IPS DF 4.7 (cell line): ENCODE results near the gene SMARCC2.
"Not testable (repeated sequence)": the region's sequence is repeated elsewhere in the genome, so short reads cannot be mapped to it uniquely, and the experiment has no call there.

ENCODE experiments used
- DNase-seq: peaks from one replicate; pipeline ENCODE4 v3.0.0-alpha.2; 2013; ENCODE audit warnings: low spot score; ENCODE audit errors: extremely low read depth

Gene SMARCC2

GRCh38 chr12:56165369-56165768, 23.9 kb downstream of the SMARCC2 start:
- DNase-seq, result no peak

- DNase-seq, result no peak
Observed at GRCh38 chr12:56164345-56164729, 24.9 kb downstream of the SMARCC2 start.

- DNase-seq, result no peak
Observed at GRCh38 chr12:56163533-56164344, 25.5 kb downstream of the SMARCC2 start.

GRCh38 chr12:56162468-56163290, 26.6 kb downstream of the SMARCC2 start:
- no peak for DNase-seq

GRCh38 chr12:56161690-56162351, 27.5 kb downstream of the SMARCC2 start:
- no peak for DNase-seq

GRCh38 chr12:56160894-56161689, 28.2 kb downstream of the SMARCC2 start:
- DNase-seq, result no peak

GRCh38 chr12:56160193-56160763, 29.0 kb downstream of the SMARCC2 start:
- DNase-seq, result no peak

GRCh38 chr12:56159482-56160192, 29.6 kb downstream of the SMARCC2 start:
- no peak for DNase-seq

GRCh38 chr12:56158926-56159461, 30.3 kb downstream of the SMARCC2 start:
- DNase-seq, result no peak

GRCh38 chr12:56158029-56158925, 31.0 kb downstream of the SMARCC2 start, which contains the start of gene MYL6:
TSS of gene MYL6 (plus strand) at chr12:56158359. CDS start at chr12:56158402, 43 bp downstream.
- peak; percentile 100 for DNase-seq

- no peak for DNase-seq
Observed at GRCh38 chr12:56157201-56158028, 31.9 kb downstream of the SMARCC2 start.

- not testable (repeated sequence) for DNase-seq
Observed at GRCh38 chr12:56156464-56157200, 32.7 kb downstream of the SMARCC2 start.

- DNase-seq, result no peak
Observed at GRCh38 chr12:56155256-56155845, 33.9 kb downstream of the SMARCC2 start.

GRCh38 chr12:56154818-56155217, 34.5 kb downstream of the SMARCC2 start:
- no peak for DNase-seq

GRCh38 chr12:56154246-56154771, 35.0 kb downstream of the SMARCC2 start:
- DNase-seq, result no peak

- DNase-seq, result no peak
Observed at GRCh38 chr12:56153678-56154065, 35.6 kb downstream of the SMARCC2 start.
